ES-I3 (cell line): ENCODE measurements around the gene BAMBI.
A peak's percentile ranks its signal among the peaks of the same experiment; 100 is the strongest.

Experiments
- H3K36me3 ChIP-seq: 2 replicates; pipeline ENCODE4 v1.6.1; 2013; ENCODE audit warnings: mild to moderate bottlenecking, low read length, control low read depth, moderate library complexity; ENCODE audit not compliant: insufficient read depth
- H3K4me1 ChIP-seq: 2 replicates; pipeline ENCODE4 v1.6.1; 2013; ENCODE audit warnings: mild to moderate bottlenecking, control low read depth, low read length; ENCODE audit not compliant: insufficient read depth
- H3K9ac ChIP-seq: 2 replicates; pipeline ENCODE4 v1.6.1; 2013; ENCODE audit warnings: low read depth, mild to moderate bottlenecking, low read length, moderate library complexity
- H3K9me3 ChIP-seq: 2 replicates; pipeline ENCODE4 v1.6.1; 2013; ENCODE audit warnings: mild to moderate bottlenecking, low read length, moderate library complexity; ENCODE audit not compliant: control insufficient read depth, insufficient read depth

BAMBI gene

DNA sequence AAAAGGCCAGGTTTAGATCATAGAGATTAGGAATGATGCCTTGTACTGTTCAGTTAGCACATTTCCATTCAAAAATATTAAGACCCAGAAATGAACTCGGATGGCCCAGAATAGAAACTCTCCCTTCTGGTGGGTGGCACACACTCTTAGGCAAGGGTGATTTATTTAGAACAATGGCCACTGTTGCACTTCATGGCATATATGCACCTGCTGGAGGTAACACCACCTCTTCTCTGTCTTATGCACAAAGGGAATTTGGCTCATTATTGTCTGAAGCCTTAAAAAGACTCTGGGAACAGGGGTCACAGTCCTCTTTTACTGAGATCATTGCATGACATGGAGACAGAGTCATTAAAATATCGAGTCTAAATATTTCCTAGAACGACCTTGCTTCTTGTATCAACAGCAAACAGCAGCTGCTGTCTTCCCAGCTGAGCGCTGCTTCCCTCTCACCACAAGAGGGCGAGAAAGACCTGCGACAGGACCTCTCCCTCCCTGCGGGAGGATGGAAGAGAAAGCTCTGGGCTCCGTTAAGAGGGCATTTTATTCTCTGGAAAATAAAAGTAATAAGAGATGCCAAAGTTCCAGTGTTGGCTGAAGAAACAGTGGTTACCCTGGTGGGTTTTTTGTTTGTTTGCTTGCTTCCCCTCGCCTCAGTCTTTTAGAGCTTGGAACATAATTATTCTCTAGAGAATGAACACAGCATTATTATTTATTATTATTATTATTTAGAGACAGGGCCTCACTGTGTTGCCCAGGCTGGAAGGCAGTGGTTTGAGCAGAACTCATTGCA lies 13.5 kb upstream of the BAMBI start:
- Histone ChIP-seq H3K4me1 (peaks cover 6% of the 10 kb centered on the region; the same call in 1 of the 2 replicates), H3K9me3 (no peaks in the 10 kb centered on the region), H3K36me3 (no peaks in the 10 kb centered on the region), H3K9ac (no peak overlapping the region)

DNA sequence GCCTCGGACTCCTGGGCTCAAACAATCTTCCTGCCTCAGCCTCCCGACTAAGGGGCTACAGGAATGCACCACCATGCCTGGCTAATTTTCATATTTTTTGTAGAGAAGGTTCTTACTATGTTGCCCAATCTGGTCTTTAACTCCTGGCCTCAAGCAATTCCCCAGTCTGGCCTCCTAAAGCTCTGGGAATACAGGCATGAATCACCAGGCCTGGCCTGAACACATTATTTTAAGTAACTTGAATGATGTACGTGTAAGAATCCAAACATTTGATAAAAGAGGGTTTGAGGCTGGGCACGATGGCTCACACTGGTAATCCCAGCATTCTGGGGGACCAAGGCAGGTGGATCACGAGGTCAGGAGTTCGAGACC lies 13.0 kb upstream of the BAMBI start:
- Histone ChIP-seq H3K36me3 (no peaks in the 10 kb centered on the region), H3K9ac (no peak overlapping the region), H3K4me1 (peaks cover 6% of the 10 kb centered on the region; the same call in 1 of the 2 replicates), H3K9me3 (no peaks in the 10 kb centered on the region)

GRCh38 chr10:28666751-28667467 lies 10.4 kb upstream of the BAMBI start:
- Histone ChIP-seq H3K4me1 (peaks cover 6% of the 10 kb centered on the region; the same call in 1 of the 2 replicates), H3K9ac (no peak overlapping the region)

GRCh38 chr10:28668363-28669226 lies 8.7 kb upstream of the BAMBI start:
- Histone ChIP-seq H3K36me3 (no peaks in the 10 kb centered on the region), H3K4me1 (peaks cover 6% of the 10 kb centered on the region; the same call in 1 of the 2 replicates), H3K9ac (peak overlapping the region; percentile 76), H3K9me3 (no peaks in the 10 kb centered on the region)

More at GRCh38 chr10:28666751-28667467, 10.4 kb upstream of the BAMBI start:
- no peaks in the 10 kb centered on the region for H3K36me3 ChIP-seq
- no peaks in the 10 kb centered on the region for H3K9me3 ChIP-seq

GRCh38 chr10:28669227-28670173 lies 7.8 kb upstream of the BAMBI start:
- peaks cover 6% of the 10 kb centered on the region; the same call in 1 of the 2 replicates for H3K4me1 ChIP-seq
- H3K9me3 ChIP-seq, result no peaks in the 10 kb centered on the region
- peak overlapping the region; percentile 76 for H3K9ac ChIP-seq
- H3K36me3 ChIP-seq, result no peaks in the 10 kb centered on the region

DNA sequence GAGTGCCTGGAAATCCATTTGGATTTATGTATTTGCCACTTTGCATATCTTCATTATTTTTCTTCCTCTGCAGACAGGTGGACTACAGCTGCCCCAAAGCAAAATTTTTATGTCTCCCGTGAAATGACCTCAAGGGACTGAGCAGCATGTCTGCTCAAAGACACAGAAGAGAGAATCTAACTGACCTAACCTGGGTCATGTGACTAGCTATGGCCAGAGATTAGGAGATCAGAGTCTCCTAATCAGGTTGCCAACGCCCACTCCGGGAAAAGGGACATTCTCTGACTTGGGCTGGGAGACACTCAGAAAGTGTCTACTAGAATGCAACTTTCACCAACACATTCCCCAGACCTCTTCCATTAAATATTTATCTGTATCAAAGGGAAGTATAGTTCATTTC lies 2.5 kb upstream of the BAMBI start:
- no peaks in the 10 kb centered on the region for H3K36me3 ChIP-seq
- H3K9ac ChIP-seq, result no peak overlapping the region
- H3K9me3 ChIP-seq, result no peaks in the 10 kb centered on the region
- H3K4me1 ChIP-seq, result no peaks in the 10 kb centered on the region

GRCh38 chr10:28676326-28676967 lies 874 bp upstream of the BAMBI start:
- peak overlapping the region; percentile 74 for H3K9ac ChIP-seq

DNA sequence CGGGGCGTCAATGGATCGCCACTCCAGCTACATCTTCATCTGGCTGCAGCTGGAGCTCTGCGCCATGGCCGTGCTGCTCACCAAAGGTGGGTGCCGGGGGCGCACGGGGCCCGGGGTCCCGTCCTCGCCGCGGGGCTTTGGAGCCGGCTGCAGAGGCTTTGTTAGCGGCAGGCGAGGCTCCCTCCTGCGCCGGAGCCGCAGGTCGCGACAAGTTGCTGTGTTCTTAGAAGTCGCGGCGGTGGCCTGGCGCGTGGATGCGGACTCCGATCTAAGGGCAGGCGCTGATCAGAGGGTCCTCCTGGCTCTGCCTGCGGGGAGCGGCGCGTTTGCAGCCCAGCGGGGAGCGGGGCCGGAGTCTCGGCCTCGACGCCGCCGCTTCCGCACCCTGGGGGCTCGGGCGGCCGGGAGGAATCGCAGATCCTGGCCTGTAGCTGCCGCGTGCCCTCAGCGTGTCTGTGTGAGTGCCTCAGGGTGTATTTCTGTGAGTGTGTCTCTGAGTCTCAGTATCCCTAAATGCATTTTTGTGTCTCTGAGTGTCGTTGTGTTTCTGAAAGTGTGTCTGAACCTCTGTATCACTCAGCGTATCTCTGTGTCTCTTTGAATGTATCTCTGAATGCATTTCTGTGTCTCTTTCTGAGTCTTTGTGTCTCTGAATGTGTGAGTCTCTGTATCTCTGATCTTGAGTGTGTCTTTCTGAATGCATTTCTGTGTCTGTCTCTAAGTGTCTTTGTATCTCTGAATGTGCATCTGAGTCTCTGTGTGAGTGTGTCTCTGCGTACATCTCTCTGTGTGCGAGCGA lies 766 bp downstream of the BAMBI start:
- no peaks in the 10 kb centered on the region for H3K4me1 ChIP-seq
- no peaks in the 10 kb centered on the region for H3K9me3 ChIP-seq
- H3K36me3 ChIP-seq, result no peaks in the 10 kb centered on the region
- peak overlapping the region; percentile 74 for H3K9ac ChIP-seq

More at GRCh38 chr10:28676326-28676967, 874 bp upstream of the BAMBI start:
- Histone ChIP-seq H3K9me3 (no peaks in the 10 kb centered on the region), H3K36me3 (no peaks in the 10 kb centered on the region), H3K4me1 (no peaks in the 10 kb centered on the region)

GRCh38 chr10:28678687-28679457 lies 1.6 kb downstream of the BAMBI start:
- Histone ChIP-seq H3K36me3 (no peaks in the 10 kb centered on the region), H3K4me1 (no peaks in the 10 kb centered on the region), H3K9ac (peak overlapping the region; percentile 74), H3K9me3 (no peaks in the 10 kb centered on the region)

GRCh38 chr10:28679581-28680357 lies 2.4 kb downstream of the BAMBI start:
- Histone ChIP-seq H3K9me3 (no peaks in the 10 kb centered on the region), H3K4me1 (peaks cover under 1% of the 10 kb centered on the region), H3K9ac (peak overlapping the region; percentile 74), H3K36me3 (no peaks in the 10 kb centered on the region)

GRCh38 chr10:28680358-28680752 lies 3.0 kb downstream of the BAMBI start:
- Histone ChIP-seq H3K9me3 (no peaks in the 10 kb centered on the region), H3K9ac (peak overlapping the region; percentile 74; the same call in 1 of the 2 replicates)

More at GRCh38 chr10:28680358-28680752, 3.0 kb downstream of the BAMBI start:
- peaks cover 7% of the 10 kb centered on the region for H3K4me1 ChIP-seq
- no peaks in the 10 kb centered on the region for H3K36me3 ChIP-seq
